Neural cell (in vitro differentiated cells): ENCODE data around the gene CTBP2. TPM values are rescaled to one million over a fixed set of nuclear protein-coding genes. Genes with fewer than 3 reads are reported as not detected.

Experiments used
- H2AFZ ChIP-seq: fragments of 200-600, 300-800 bp; sonication (generic), shearing (Covaris generic); 2 replicates; pipeline ENCODE4 v1.6.0; 2014; ENCODE audit warnings: low read depth, mild to moderate bottlenecking, antibody characterized with exemption, low read length, moderate library complexity
- H3F3A ChIP-seq: fragments of 200-600 bp; shearing (Covaris generic); 2 replicates; pipeline ENCODE4 v1.6.1; 2016; ENCODE audit warnings: mild to moderate bottlenecking, moderate library complexity, mixed read lengths, antibody characterized with exemption, low read length; ENCODE audit not compliant: insufficient read depth, poor library complexity, severe bottlenecking
- H3K27ac ChIP-seq: fragments of 200-600, 300-800 bp; sonication (generic), shearing (Covaris generic); 2 replicates; pipeline ENCODE4 v1.5.1; 2014; ENCODE audit warnings: mild to moderate bottlenecking, low read length, moderate library complexity
- H3K27me3 ChIP-seq: fragments of 300-800, 200-600 bp; sonication (generic), shearing (Covaris generic); 2 replicates; pipeline ENCODE4 v1.6.0; 2014; ENCODE audit warnings: mild to moderate bottlenecking, low read depth, low read length, moderate library complexity; ENCODE audit not compliant: insufficient read depth
- H3K36me3 ChIP-seq: fragments of 300-800, 200-600 bp; sonication (generic), shearing (Covaris generic); 2 replicates; pipeline ENCODE4 v1.5.1; 2014; ENCODE audit warnings: mild to moderate bottlenecking, antibody characterized with exemption, low read length, moderate library complexity; ENCODE audit not compliant: insufficient read depth
- H3K4me2 ChIP-seq: fragments of 300-800, 200-600 bp; sonication (generic), shearing (Covaris generic); 2 replicates; pipeline ENCODE4 v1.6.0; 2014; ENCODE audit warnings: mild to moderate bottlenecking, low read length
- H3K4me3 ChIP-seq: fragments of 300-800, 200-600 bp; sonication (generic), shearing (Covaris generic); 2 replicates; pipeline ENCODE4 v1.5.1; 2014; ENCODE audit warnings: mild to moderate bottlenecking, low read length, moderate library complexity
- H3K79me2 ChIP-seq: fragments of 200-600 bp; shearing (Covaris generic); replicated peaks from 2 replicates; pipeline ENCODE4 v1.6.0; 2014; ENCODE audit warnings: mild to moderate bottlenecking, low read length, moderate library complexity; ENCODE audit not compliant: insufficient read depth
- H3K9ac ChIP-seq: fragments of 300-800, 200-600 bp; sonication (generic), shearing (Covaris generic); 2 replicates; pipeline ENCODE4 v1.6.1; 2016; ENCODE audit warnings: mild to moderate bottlenecking, low read length, mixed read lengths
- H3K9me2 ChIP-seq: fragments of 200-600 bp; shearing (Covaris generic); 2 replicates; pipeline ENCODE4 v1.6.1; 2016; ENCODE audit warnings: mild to moderate bottlenecking, low read length, mixed read lengths; ENCODE audit not compliant: insufficient read depth
- H3K9me3 ChIP-seq: fragments of 200-600, 300-800 bp; sonication (generic), shearing (Covaris generic); 2 replicates; pipeline ENCODE4 v1.6.1; 2016; ENCODE audit warnings: mild to moderate bottlenecking, mixed run types, low read length, moderate library complexity, mixed read lengths
- H4K20me1 ChIP-seq: fragments of 200-600 bp; shearing (Covaris generic); 2 replicates; pipeline ENCODE4 v1.6.1; 2016; ENCODE audit warnings: mild to moderate bottlenecking, mixed run types; ENCODE audit not compliant: insufficient read depth
- CTCF ChIP-seq: fragments of 450-650 bp; IDR thresholded peaks from 2 replicates; pipeline ENCODE4 v1.5.1; 2014; ENCODE audit warnings: antibody characterized with exemption, mild to moderate bottlenecking, moderate library complexity; ENCODE audit not compliant: poor library complexity, severe bottlenecking
- EP300 ChIP-seq: fragments of 450-650 bp; conservative IDR thresholded peaks from 2 replicates; pipeline ENCODE4 v1.6.1; 2014; ENCODE audit warnings: antibody characterized with exemption, mild to moderate bottlenecking, moderate library complexity; ENCODE audit not compliant: poor library complexity, severe bottlenecking
- EZH2 ChIP-seq: fragments of 200-600, 300-800 bp; shearing (Covaris generic), sonication (generic); IDR thresholded peaks from 2 replicates; pipeline ENCODE4 v1.6.1; 2014; ENCODE audit warnings: antibody characterized with exemption, low read length, borderline replicate concordance, mild to moderate bottlenecking; ENCODE audit not compliant: insufficient read depth, poor library complexity, severe bottlenecking
- MXI1 ChIP-seq: fragments of 450-650 bp; conservative IDR thresholded peaks from 2 replicates; pipeline ENCODE4 v1.6.1; 2014; ENCODE audit warnings: antibody characterized with exemption, mild to moderate bottlenecking; ENCODE audit not compliant: poor library complexity, severe bottlenecking
- POLR2AphosphoS5 ChIP-seq: IDR thresholded peaks from 2 replicates; pipeline ENCODE4 v1.6.1; 2012
- RAD21 ChIP-seq: fragments of 450-650 bp; conservative IDR thresholded peaks from 2 replicates; pipeline ENCODE4 v1.6.1; 2014; ENCODE audit warnings: antibody characterized with exemption, mild to moderate bottlenecking, moderate library complexity
- REST ChIP-seq: IDR thresholded peaks from 2 replicates; pipeline ENCODE4 v1.6.1; 2012; ENCODE audit warnings: borderline replicate concordance
- SMC3 ChIP-seq: fragments of 450-650 bp; conservative IDR thresholded peaks from 2 replicates; pipeline ENCODE4 v1.6.1; 2014; ENCODE audit warnings: antibody characterized with exemption, mild to moderate bottlenecking, moderate library complexity; ENCODE audit not compliant: poor library complexity
- TAF1 ChIP-seq: IDR thresholded peaks from 2 replicates; pipeline ENCODE4 v1.6.1; 2012; ENCODE audit warnings: low read depth
- polyA plus RNA-seq: library from polyadenylated mRNA; depleted of rRNA; stranded (reverse); fragments of >200 nt; gene quantifications from 2 replicates; pipeline ENCODE4 v1.2.3, GENCODE V29; 2014

The CTBP2 gene
- polyA plus RNA-seq, 1 donor from 2014 or later, result 59.5 TPM

GRCh38 chr10:125009661-125010161 lies 150.7 kb downstream of the CTBP2 start:
- Histone ChIP-seq H3K27ac (no peak overlapping the region), H3K9ac (no peak overlapping the region), H3K4me3 (no peak overlapping the region), H3K9me2 (no peaks in the 10 kb centered on the region), H2AFZ (no peak overlapping the region), H4K20me1 (no peaks in the 10 kb centered on the region), H3K79me2 (peaks cover 10% of the 10 kb centered on the region), H3K36me3 (no peaks in the 10 kb centered on the region), H3K27me3 (no peaks in the 10 kb centered on the region), H3F3A (no peaks in the 10 kb centered on the region), H3K4me2 (no peak overlapping the region), H3K9me3 (no peaks in the 10 kb centered on the region)
- TF ChIP-seq EZH2 (no peak), CTCF (no peak), MXI1 (no peak), EP300 (no peak), TAF1 (no peak), POLR2AphosphoS5 (no peak), REST (no peak), RAD21 (no peak), SMC3 (no peak)

- no peak for TF ChIP-seq MXI1
- no peak for TF ChIP-seq EP300
- TF ChIP-seq POLR2AphosphoS5, result no peak
- no peak for TF ChIP-seq CTCF
- no peak for TF ChIP-seq RAD21
- no peak for TF ChIP-seq TAF1
- TF ChIP-seq SMC3, result no peak
- TF ChIP-seq REST, result no peak
- TF ChIP-seq EZH2, result no peak
- no peak overlapping the region for H2AFZ ChIP-seq
- H3K4me3 ChIP-seq, result no peak overlapping the region
- H3K27ac ChIP-seq, result no peak overlapping the region
- no peak overlapping the region for H3K9ac ChIP-seq
- H3K9me3 ChIP-seq, result no peaks in the 10 kb centered on the region
- H3K27me3 ChIP-seq, result no peaks in the 10 kb centered on the region
- H3K9me2 ChIP-seq, result no peaks in the 10 kb centered on the region
- no peaks in the 10 kb centered on the region for H4K20me1 ChIP-seq
- H3K79me2 ChIP-seq, result peaks cover 16% of the 10 kb centered on the region
- H3K36me3 ChIP-seq, result no peaks in the 10 kb centered on the region
- H3F3A ChIP-seq, result no peaks in the 10 kb centered on the region
- H3K4me2 ChIP-seq, result no peak overlapping the region
Measured at GRCh38 chr10:125008689-125009638, 151.4 kb downstream of the CTBP2 start.
